Measurements from ENCODE around the gene PLEKHA3. TPM values are rescaled to one million over a fixed set of nuclear protein-coding genes. Genes with fewer than 3 reads are reported as not detected.
"Not testable (repeated sequence)": the region's sequence is repeated elsewhere in the genome, so short reads cannot be mapped to it uniquely, and the experiment has no call there.

Gene PLEKHA3
- total RNA-seq, 1 donor from 2014 or later: 20.7 TPM

GRCh38 chr2:178457390-178457886, 22.8 kb upstream of the PLEKHA3 start:
- Mint-ChIP-seq H3K36me3 (no peaks in the 10 kb centered on the region), H3K9me3 (no peaks in the 10 kb centered on the region), H3K27ac (no peak overlapping the region), H3K4me1 (ENCODE audit: unreplicated experiment) (peaks cover under 1% of the 10 kb centered on the region), H3K27me3 (no peaks in the 10 kb centered on the region), H3K4me3 (no peak overlapping the region)
- TF ChIP-seq, protein P1, sequence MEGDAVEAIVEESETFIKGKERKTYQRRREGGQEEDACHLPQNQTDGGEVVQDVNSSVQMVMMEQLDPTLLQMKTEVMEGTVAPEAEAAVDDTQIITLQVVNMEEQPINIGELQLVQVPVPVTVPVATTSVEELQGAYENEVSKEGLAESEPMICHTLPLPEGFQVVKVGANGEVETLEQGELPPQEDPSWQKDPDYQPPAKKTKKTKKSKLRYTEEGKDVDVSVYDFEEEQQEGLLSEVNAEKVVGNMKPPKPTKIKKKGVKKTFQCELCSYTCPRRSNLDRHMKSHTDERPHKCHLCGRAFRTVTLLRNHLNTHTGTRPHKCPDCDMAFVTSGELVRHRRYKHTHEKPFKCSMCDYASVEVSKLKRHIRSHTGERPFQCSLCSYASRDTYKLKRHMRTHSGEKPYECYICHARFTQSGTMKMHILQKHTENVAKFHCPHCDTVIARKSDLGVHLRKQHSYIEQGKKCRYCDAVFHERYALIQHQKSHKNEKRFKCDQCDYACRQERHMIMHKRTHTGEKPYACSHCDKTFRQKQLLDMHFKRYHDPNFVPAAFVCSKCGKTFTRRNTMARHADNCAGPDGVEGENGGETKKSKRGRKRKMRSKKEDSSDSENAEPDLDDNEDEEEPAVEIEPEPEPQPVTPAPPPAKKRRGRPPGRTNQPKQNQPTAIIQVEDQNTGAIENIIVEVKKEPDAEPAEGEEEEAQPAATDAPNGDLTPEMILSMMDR (conservative IDR thresholded peaks at IDR 0.05): no peak
- no peak for DNase-seq (ENCODE audit: extremely low spot score, unreplicated experiment)

- DNase-seq (ENCODE audit: extremely low spot score, unreplicated experiment): no peak
- H3K27me3 Mint-ChIP-seq: no peaks in the 10 kb centered on the region
- no peak overlapping the region for H3K4me3 Mint-ChIP-seq
- H3K4me1 Mint-ChIP-seq (ENCODE audit: unreplicated experiment): peaks cover 8% of the 10 kb centered on the region
- H3K9me3 Mint-ChIP-seq: no peaks in the 10 kb centered on the region
- no peak overlapping the region for H3K27ac Mint-ChIP-seq
- H3K36me3 Mint-ChIP-seq: peaks cover 13% of the 10 kb centered on the region
- TF ChIP-seq, protein P1 (conservative IDR thresholded peaks at IDR 0.05): no peak
Observed at GRCh38 chr2:178469219-178469849, 10.9 kb upstream of the PLEKHA3 start.

DNA sequence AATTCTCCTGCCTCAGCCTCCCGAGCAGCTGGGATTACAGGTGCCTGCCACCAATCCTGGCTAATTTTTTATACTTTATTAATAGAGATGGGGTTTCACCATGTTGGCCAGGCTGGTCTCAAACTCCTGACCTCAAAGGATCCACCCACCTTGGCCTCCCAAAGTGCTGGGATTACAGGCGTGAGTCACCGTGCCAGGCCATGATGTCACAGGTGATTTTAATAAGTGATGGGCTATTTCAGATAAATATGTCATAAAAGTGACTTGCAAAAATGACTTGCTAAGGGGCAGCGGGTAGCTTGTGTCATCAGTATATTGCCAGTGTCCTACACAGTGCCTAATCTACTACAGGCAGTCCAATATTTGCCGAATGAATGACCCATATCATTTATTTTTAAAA, 8.9 kb upstream of the PLEKHA3 start:
- not testable (repeated sequence) for DNase-seq (ENCODE audit: extremely low spot score, unreplicated experiment); H3K4me1 Mint-ChIP-seq (ENCODE audit: unreplicated experiment); H3K4me3 Mint-ChIP-seq; H3K27ac Mint-ChIP-seq; H3K9me3 Mint-ChIP-seq; H3K36me3 Mint-ChIP-seq; H3K27me3 Mint-ChIP-seq

DNA sequence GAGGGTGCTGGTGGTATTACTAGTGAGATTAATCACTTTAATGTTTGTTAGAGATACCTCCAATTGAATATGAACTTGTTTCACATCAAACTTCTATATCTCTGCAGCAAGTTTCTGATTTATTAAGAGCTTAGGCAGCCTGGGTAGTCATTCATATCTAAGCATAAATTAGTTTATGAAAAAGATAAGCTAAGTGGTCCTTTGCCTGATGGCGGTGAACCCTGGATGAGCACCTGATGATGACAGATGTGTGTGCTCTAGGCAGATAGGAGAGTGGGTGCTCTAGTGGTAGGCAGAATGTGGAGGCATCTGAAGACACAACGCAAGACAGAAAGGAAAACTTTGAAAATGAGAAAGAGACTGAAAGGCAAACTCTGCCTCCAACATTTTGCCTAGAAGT, 6.9 kb upstream of the PLEKHA3 start:
- no peaks in the 10 kb centered on the region for H3K9me3 Mint-ChIP-seq

DNA sequence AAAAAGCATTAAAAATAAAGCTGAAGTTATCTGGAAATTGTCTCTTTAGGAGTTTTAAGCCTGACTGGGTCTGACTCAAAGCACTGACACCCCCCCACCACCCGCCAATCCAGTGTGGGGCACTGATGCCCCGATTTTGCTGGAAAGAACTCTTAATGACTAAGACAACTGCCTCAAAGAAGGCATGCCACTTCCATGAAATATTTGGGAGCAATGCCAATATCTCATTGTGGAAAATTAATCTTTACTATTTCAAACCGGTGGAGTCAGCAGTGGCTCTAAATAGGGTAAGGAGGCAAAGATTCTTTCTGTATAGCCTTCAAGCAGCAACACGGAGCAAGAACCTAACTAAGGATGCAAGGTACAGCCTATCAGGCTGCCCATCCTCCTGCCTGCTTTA, 6.3 kb upstream of the PLEKHA3 start:
- no peaks in the 10 kb centered on the region for H3K27me3 Mint-ChIP-seq
- TF ChIP-seq, protein P1 (conservative IDR thresholded peaks at IDR 0.05): no peak

More for the DNA sequence above, 6.9 kb upstream of the PLEKHA3 start:
- TF ChIP-seq, protein P1 (conservative IDR thresholded peaks at IDR 0.05): no peak
- peaks cover 4% of the 10 kb centered on the region for H3K36me3 Mint-ChIP-seq
- no peak overlapping the region for H3K4me3 Mint-ChIP-seq
- no peak for DNase-seq (ENCODE audit: extremely low spot score, unreplicated experiment)
- no peaks in the 10 kb centered on the region for H3K27me3 Mint-ChIP-seq
- no peak overlapping the region for H3K27ac Mint-ChIP-seq
- peaks cover 10% of the 10 kb centered on the region for H3K4me1 Mint-ChIP-seq (ENCODE audit: unreplicated experiment)

DNA sequence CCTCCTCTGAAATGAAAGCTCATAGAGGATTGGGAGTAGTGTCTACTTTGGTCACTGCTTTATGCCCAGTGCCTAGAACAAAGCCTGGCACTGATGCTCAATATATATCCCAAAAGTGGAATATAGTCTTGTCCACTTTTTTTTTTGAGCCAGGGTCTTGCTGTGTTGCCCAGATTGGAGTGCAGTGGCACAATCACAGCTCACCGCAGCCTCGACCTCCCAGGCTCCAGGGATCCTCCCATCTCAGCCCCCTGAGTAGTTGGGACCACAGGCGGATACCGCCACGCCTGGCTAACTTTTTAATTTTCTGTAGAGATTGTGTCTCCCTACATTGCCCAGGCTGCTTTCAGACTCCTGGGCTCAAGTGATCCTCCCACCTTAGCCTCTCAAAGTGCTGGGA, 5.7 kb upstream of the PLEKHA3 start:
- DNase-seq (ENCODE audit: extremely low spot score, unreplicated experiment): no peak
- TF ChIP-seq, protein P1 (conservative IDR thresholded peaks at IDR 0.05): no peak
- peaks cover 15% of the 10 kb centered on the region for H3K4me1 Mint-ChIP-seq (ENCODE audit: unreplicated experiment)

More for the DNA sequence above, 6.3 kb upstream of the PLEKHA3 start:
- H3K9me3 Mint-ChIP-seq: no peaks in the 10 kb centered on the region
- DNase-seq (ENCODE audit: extremely low spot score, unreplicated experiment): no peak
- H3K4me3 Mint-ChIP-seq: no peak overlapping the region
- H3K4me1 Mint-ChIP-seq (ENCODE audit: unreplicated experiment): peaks cover 15% of the 10 kb centered on the region
- no peak overlapping the region for H3K27ac Mint-ChIP-seq
- peaks cover 4% of the 10 kb centered on the region for H3K36me3 Mint-ChIP-seq

More for the DNA sequence above, 5.7 kb upstream of the PLEKHA3 start:
- H3K36me3 Mint-ChIP-seq: peaks cover 4% of the 10 kb centered on the region
- H3K9me3 Mint-ChIP-seq: no peaks in the 10 kb centered on the region
- H3K27ac Mint-ChIP-seq: no peak overlapping the region
- no peaks in the 10 kb centered on the region for H3K27me3 Mint-ChIP-seq
- H3K4me3 Mint-ChIP-seq: no peak overlapping the region

All from type B pancreatic cell (in vitro differentiated cells).